ENCODE results near the gene NOS2.
"Not testable (repeated sequence)": the region's sequence is repeated elsewhere in the genome, so short reads cannot be mapped to it uniquely, and the experiment has no call there.

The NOS2 gene

DNA sequence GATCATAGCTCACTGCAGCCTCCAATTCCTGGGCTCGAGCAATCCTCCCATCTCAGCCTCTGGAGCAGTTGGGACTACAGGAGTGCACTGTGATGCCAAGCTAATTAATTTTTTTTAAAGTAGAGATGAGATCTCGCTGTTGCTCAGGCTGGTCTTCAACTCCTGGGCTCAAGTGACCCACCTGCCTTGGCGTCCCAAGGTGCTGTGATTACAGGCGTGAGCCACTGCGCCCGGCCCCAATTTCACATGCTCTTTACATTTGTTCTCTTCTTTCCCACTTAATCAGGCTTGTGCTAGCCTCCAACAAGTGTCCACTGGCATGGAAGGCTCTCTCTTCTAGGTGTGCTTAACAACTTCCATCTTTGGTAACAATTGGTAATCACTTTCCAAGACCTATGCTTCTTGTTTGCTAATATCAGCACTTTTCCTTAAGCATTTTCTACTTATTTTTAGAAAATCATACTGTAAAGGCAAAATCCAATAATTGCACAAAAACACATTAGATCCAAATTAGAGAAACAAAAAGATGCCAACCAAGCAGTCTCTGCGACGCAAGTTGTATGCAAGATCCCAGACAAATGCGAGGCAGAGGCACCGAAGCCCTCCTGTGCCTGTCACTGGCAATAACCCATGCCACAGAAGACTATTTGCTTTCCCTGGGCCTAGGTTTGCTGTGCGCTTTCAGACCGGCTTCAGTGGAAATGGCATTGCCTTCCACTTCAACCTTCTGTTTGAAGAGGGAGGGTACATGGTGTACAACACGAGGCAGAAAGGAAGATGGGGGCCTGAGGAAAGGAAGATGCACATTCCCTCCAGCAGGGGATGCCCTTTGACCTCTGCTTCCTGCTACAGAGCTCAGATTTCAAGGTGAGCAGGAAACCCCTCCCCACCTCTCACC, 52.6 kb downstream of the NOS2 start:
- H3K9me3 Mint-ChIP-seq = no peaks in the 10 kb centered on the region
- no peak for ATAC-seq (replicated peaks)

GRCh38 chr17:27746881-27747280, 53.4 kb downstream of the NOS2 start:
- Mint-ChIP-seq H3K36me3 (peaks cover 0 to 2% of the 10 kb centered on the region in 2 donors), H3K27ac (no peak overlapping the region), H3K4me3 (no peak overlapping the region), H3K4me1 (peaks cover 2 to 6% of the 10 kb centered on the region in 2 donors), H3K9me3 (no peaks in the 10 kb centered on the region), H3K27me3 (peaks cover 0 to 5% of the 10 kb centered on the region in 2 donors)
- no peak for DNase-seq
- peak in 1 of 2 donors; percentile 5 for ATAC-seq (replicated peaks)

More for the DNA sequence above, 52.6 kb downstream of the NOS2 start:
- Mint-ChIP-seq H3K36me3 (peaks cover 0 to 2% of the 10 kb centered on the region in 2 donors), H3K27me3 (peaks cover 0 to 5% of the 10 kb centered on the region in 2 donors), H3K4me1 (peaks cover 2 to 6% of the 10 kb centered on the region in 2 donors), H3K4me3 (no peak overlapping the region), H3K27ac (no peak overlapping the region)
- no peak for DNase-seq

GRCh38 chr17:27746320-27746719, 54.0 kb downstream of the NOS2 start:
- DNase-seq, H3K4me1 Mint-ChIP-seq, H3K27me3 Mint-ChIP-seq, H3K27ac Mint-ChIP-seq, H3K9me3 Mint-ChIP-seq, H3K36me3 Mint-ChIP-seq, H3K4me3 Mint-ChIP-seq: not testable (repeated sequence)
- ATAC-seq (replicated peaks) = peak; percentile 49 to 52

DNA sequence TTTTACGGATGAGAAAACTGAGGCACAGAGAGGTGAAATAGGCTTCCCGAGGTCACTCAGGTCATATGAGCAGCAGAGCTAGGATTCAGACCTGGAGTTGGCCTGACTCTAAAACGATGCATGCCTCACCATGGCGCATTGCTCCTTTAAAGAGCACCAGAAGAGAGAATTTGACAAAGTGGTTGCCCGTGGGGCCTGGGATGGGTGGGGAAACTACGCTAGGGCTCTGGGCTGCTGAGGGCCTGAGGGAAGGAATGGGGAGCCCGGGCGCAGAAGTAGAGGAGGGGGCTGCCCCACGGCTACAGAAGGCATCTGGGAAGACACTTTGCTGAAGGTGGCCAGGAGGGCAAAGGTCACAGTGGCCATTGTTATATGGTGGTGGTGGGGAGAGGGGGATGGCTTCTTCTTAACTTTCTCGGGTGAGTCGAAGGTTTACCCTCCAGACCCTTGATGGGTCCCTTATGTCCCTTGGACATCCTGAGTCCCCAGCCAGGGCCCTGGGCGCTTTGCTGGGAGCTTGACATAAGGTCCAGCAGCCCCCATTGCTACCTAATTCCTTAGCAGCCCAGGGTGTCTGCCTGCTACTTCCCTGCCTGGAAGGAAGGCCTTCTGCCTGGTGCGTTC, 55.0 kb downstream of the NOS2 start:
- not testable (repeated sequence) for H3K4me3 Mint-ChIP-seq; DNase-seq; H3K4me1 Mint-ChIP-seq; H3K9me3 Mint-ChIP-seq; ATAC-seq (replicated peaks); H3K27ac Mint-ChIP-seq; H3K27me3 Mint-ChIP-seq; H3K36me3 Mint-ChIP-seq

- Mint-ChIP-seq H3K36me3 (no peaks in the 10 kb centered on the region), H3K4me1 (peaks cover 2 to 6% of the 10 kb centered on the region in 2 donors), H3K4me3 (no peak overlapping the region), H3K9me3 (no peaks in the 10 kb centered on the region), H3K27me3 (peaks cover 5 to 7% of the 10 kb centered on the region in 2 donors), H3K27ac (peak overlapping the region; percentile 15)
- ATAC-seq (replicated peaks) = peak in 1 of 2 donors; percentile 42
- DNase-seq = no peak
Observed at GRCh38 chr17:27743281-27743885, 56.9 kb downstream of the NOS2 start.

DNA sequence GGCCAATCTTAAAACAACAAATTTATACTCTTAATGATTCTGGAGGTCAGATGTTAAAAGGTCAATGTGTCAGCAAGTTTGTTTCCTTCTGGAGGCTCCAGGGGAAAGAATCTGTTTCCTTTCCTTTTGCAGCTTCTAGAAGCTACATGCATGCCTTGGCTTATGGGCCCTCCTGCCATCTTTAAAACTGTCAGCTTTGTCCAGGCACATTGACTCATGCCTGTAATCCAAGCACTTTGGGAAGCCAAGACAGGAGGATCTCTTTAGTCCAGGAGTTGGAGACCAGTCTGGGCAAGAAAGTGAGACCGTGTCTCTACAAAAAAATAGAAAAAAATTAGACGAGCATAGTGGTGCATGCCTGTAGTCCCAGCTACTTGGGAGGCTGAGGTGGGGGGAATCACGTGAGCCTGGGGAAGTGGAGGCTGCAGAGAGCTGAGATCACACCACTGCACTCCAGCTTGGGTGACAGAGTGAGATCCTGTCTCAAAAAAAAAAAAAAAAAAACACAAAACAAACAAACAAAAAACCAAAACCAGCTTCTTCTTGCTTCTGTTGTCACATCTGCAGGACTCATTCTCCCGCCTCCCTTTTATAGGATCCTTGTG, 58.3 kb downstream of the NOS2 start:
- Mint-ChIP-seq H3K36me3 (no peaks in the 10 kb centered on the region), H3K4me3 (no peak overlapping the region), H3K4me1 (peaks cover 2 to 6% of the 10 kb centered on the region in 2 donors), H3K27me3 (peaks cover 5 to 7% of the 10 kb centered on the region in 2 donors), H3K9me3 (no peaks in the 10 kb centered on the region), H3K27ac (no peak overlapping the region)
- DNase-seq = no peak
- no peak for ATAC-seq (replicated peaks)

- Mint-ChIP-seq H3K36me3 (no peaks in the 10 kb centered on the region), H3K9me3 (no peaks in the 10 kb centered on the region), H3K27me3 (peaks cover 5 to 9% of the 10 kb centered on the region in 2 donors), H3K27ac (no peak overlapping the region), H3K4me1 (peaks cover 2 to 6% of the 10 kb centered on the region in 2 donors), H3K4me3 (no peak overlapping the region)
- ATAC-seq (replicated peaks) (no peak), DNase-seq (no peak)
Observed at GRCh38 chr17:27741361-27741861, 58.9 kb downstream of the NOS2 start.

DNA sequence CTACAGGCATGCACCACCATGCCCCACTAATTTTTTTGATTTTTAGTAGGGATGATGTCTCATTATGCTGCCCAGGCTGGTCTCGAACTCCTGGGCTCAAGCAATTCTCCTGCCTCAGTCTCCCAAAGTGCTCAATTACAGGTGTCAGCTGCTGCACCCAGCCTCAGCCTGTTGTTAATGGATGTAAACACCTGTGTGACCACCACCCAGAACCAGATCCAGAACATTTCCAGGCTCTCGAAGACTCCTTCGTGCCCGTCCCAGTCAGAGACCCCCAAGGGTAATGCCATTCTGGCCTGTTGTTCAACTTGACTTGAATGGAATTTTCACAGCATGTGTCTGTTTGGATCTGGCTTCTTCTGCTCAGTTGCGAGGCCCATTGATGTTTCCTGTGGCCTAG, 59.8 kb downstream of the NOS2 start:
- not testable (repeated sequence) for H3K36me3 Mint-ChIP-seq; ATAC-seq (replicated peaks); H3K4me3 Mint-ChIP-seq; H3K27ac Mint-ChIP-seq; DNase-seq; H3K9me3 Mint-ChIP-seq; H3K4me1 Mint-ChIP-seq
- peaks cover 5 to 18% of the 10 kb centered on the region in 2 donors for H3K27me3 Mint-ChIP-seq

- H3K27me3 Mint-ChIP-seq = peaks cover 25 to 45% of the 10 kb centered on the region in 2 donors
- no peak overlapping the region for H3K4me3 Mint-ChIP-seq
- H3K27ac Mint-ChIP-seq = no peak overlapping the region
- no peaks in the 10 kb centered on the region for H3K36me3 Mint-ChIP-seq
- no peaks in the 10 kb centered on the region for H3K4me1 Mint-ChIP-seq
- no peak for DNase-seq
- no peaks in the 10 kb centered on the region for H3K9me3 Mint-ChIP-seq
- no peak for ATAC-seq (replicated peaks)
Observed at GRCh38 chr17:27733773-27734172, 66.6 kb downstream of the NOS2 start.

GRCh38 chr17:27732746-27733145, 67.6 kb downstream of the NOS2 start:
- H3K4me1 Mint-ChIP-seq; DNase-seq; H3K36me3 Mint-ChIP-seq; H3K4me3 Mint-ChIP-seq; H3K27ac Mint-ChIP-seq; ATAC-seq (replicated peaks); H3K9me3 Mint-ChIP-seq: not testable (repeated sequence)
- H3K27me3 Mint-ChIP-seq = peaks cover 26 to 47% of the 10 kb centered on the region in 2 donors

DNA sequence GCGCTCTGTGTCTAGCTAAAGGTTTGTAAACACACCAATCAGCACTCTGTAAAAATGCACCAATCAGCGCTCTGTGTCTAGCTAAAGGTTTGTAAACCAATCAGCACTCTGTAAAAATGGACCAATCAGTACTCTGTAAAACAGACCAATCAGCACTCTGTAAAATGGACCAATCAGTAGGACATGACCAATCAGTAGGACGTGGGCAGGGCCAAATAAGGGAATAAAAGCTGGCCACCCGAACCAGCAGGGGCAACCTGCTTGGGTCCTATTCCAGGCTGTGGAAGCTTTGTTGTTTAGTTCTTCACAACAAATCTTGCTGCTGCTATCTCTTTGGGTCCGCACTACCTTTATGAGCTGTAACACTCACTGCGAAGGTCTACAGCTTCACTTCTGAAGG, 74.3 kb downstream of the NOS2 start:
- H3K27ac Mint-ChIP-seq; H3K9me3 Mint-ChIP-seq; DNase-seq; H3K4me3 Mint-ChIP-seq; H3K4me1 Mint-ChIP-seq; H3K36me3 Mint-ChIP-seq; ATAC-seq (replicated peaks): not testable (repeated sequence)
- H3K27me3 Mint-ChIP-seq = peaks cover 19 to 31% of the 10 kb centered on the region in 2 donors

GRCh38 chr17:27721797-27722196, 78.5 kb downstream of the NOS2 start:
- H3K4me3 Mint-ChIP-seq = no peak overlapping the region
- H3K9me3 Mint-ChIP-seq = peaks cover 0 to 2% of the 10 kb centered on the region in 2 donors
- no peak overlapping the region for H3K27ac Mint-ChIP-seq
- no peaks in the 10 kb centered on the region for H3K36me3 Mint-ChIP-seq
- ATAC-seq (replicated peaks) (no peak), DNase-seq (no peak)
- H3K4me1 Mint-ChIP-seq = no peaks in the 10 kb centered on the region
- H3K27me3 Mint-ChIP-seq = peaks cover 11 to 20% of the 10 kb centered on the region in 2 donors

Data from stimulated activated naive B cell treated with anti-CD40 and anti-IgM and Interleukin-4, amounts not matched to agents 10 μg/mL and 1 μg/mL and 100 μg/mL, for 72 hours (primary cell).